Thyroid gland (tissue), 4 donors: Measurements from ENCODE around the gene ESX1.

ENCODE experiments used
- CTCF ChIP-seq, 6 experiments: fragments of 200-600 bp in 3 of 6; fragments of 450-650 bp in 3 of 6; sonication (generic) in 3 of 6; IDR thresholded peaks; one replicate each; pipeline ENCODE4 v1.5.1; 2016 to 2019; ENCODE audit warnings: antibody characterized with exemption in 6 of 6, mild to moderate bottlenecking in 2 of 6, inconsistent platforms in 1 of 6, moderate library complexity in 1 of 6
- POLR2A ChIP-seq, 2 donors: fragments of 450-650 bp; IDR thresholded peaks; one replicate each; pipeline ENCODE4 v1.6.1; 2017; ENCODE audit warnings: antibody characterized with exemption in 2 of 2, mild to moderate bottlenecking in 2 of 2, moderate library complexity in 1 of 2

- TF ChIP-seq CTCF (IDR thresholded peaks at IDR 0.05) (no peak), POLR2A (IDR thresholded peaks at IDR 0.05) (no peak)
These were observed 26.8 kb upstream of the ESX1 start for GRCh38 chrX:104281564-104281963.
